Astrocyte of the hippocampus (primary cell): ENCODE data around the gene PTPRN2.
"Not testable (repeated sequence)": the region's sequence is repeated elsewhere in the genome, so short reads cannot be mapped to it uniquely, and the experiment has no call there.

ENCODE experiments used
- DNase-seq: peaks from one replicate; pipeline ENCODE4 v3.0.0; 2011; ENCODE audit warnings: low read depth, low spot score

Gene PTPRN2

GRCh38 chr7:157854066-157854891, 733.3 kb downstream of the PTPRN2 start:
- no peak for DNase-seq

- DNase-seq = no peak
Observed at GRCh38 chr7:157853789-157854065, 733.9 kb downstream of the PTPRN2 start.

DNA sequence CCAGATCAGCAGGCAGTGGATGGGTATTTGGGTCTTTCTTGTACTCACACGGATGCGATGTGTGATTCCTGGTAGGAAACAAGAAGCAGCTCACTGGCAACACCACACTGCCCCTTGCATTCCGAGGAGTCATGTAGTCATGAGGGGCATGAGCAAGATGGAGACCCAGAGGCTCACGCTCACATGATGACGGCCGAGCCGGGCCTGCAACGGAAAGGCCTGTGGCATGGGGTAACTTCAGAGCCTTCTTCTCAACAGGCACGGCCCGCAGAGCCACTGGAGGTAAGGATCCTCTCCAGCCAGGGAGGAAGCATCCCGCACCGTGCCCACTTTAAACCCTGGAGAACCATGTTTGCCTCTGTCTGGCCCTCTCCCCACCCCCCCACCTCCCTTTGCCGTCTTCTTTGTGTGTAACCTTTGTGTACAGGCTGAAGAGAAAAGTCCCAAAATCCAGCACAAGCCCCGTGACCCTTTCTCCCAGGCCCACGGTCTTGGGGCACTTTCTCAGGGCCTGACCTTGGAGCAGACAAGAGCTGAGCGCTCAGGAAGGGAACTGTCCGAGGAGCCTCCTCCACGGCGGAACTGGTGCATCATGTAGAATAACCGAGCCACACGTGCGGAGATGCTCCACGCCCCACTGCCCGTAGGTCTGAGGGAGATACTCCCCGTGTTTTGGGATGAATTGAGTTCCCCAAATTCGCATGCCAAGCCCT, 734.4 kb downstream of the PTPRN2 start:
- DNase-seq = no peak

GRCh38 chr7:157851501-157852067, 736.0 kb downstream of the PTPRN2 start:
- DNase-seq = peak; percentile 70

DNA sequence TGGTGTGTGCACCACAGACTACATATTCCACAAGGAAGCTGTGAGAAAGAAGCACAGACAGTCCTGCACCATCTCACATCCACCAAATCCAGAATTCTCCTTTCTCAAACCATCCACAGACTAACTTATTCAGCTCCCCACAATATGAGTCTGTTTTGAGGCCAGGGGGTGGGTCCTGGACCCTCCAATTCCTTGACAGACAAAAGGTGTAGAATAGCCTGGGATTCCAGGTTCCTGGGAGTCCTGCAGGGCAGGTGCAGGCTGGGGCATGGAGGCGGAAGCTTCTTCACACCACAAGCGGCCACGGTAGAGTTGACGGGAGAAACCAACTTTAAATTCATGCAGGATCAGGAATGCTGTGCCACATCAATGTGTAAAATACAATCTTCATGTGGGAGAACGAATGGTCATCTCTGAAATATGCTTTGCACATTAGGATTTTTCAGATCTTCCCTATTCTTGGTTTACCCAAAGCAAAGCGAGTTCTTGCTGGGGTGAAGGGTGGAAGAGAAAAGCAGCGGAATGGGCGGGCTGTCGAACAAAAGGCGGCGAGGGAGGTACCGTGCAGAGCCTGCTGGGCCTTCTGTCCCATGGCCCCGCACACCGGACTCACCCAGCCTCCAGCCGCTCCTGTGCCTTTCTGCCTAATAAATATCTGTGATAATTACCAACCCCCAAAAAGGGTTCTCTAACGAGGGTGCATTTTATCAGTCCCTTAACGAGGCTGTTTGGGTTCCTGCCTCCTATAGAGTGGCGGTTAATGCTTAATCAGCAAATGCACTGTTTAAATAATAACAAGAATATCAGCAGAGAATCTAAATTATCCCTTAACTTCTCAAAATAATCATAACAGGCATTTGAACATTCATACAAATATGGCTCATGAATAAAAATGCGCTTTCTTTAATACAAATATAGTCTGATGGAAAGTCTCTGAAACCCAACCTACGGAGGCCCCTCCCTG, 736.9 kb downstream of the PTPRN2 start:
- DNase-seq = no peak

DNA sequence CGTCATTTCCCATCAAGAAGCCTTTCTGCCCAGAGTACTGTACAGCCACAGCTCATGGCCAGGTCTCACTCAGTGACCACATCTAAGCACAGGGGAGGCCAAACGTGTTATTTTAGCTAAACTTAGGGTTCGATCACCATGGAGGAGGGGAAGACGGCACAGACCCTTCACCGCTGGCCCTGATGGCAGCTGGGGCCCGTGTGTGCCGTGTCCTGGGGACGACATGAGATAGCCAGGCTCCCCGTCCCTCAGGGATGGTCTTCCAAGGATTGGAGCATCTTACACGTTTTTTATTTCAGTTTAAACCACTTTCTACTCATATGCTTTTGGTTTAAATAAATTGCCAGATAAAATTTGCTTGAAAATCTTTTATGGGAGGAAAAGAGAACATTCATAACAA, 737.9 kb downstream of the PTPRN2 start:
- DNase-seq = no peak

DNA sequence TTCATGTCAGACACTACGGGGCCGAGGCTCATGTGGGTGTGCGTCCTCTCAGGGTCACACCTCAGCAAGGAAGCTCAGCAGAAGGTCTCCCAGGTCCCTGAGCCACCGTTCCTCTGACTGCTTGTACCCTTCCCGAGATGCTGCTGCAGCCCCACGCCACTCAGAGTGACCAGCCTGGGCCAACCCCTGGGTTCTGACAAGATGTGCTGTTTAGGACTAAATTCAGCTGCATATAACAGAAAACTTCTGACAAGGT, 738.4 kb downstream of the PTPRN2 start:
- no peak for DNase-seq

DNA sequence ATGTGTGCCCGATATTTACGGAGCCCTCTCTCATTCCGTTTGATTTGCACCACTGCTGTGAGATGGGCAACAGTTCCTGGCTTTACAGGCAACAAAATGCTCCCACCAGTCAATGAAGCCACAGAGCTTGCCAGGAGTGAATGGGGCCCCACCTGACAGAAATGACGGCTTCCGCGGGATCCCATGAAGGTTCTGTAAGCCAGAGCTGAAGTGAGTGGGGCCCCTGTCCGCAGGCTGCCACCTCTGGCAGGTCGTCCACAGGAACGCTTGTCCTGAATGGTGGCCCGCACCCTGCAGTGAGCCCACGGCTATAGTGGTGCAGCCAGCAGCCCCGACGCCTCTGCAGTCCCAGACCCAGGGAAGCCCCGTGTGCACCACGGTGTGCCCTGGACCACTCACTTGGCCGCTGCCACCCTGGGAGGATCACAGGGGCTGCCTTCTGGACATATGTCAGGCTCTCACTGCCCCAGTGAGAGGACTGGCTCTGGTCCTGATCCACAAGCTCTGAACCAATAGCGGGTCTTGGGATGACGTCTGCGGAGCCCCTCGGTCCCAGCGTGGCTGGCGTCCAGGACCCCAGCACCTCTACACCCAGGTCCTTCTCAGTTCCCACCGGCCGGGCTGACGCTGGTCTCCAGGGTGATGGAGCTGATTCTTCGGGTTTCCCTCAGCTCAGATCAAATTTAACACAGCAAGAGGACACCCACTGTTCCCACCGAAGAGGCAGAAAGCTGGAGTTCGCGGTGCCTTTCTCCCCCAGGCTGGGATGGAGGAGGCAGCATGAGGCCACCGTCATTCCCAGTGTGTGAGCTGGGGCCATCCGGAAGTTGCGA, 738.9 kb downstream of the PTPRN2 start:
- no peak for DNase-seq

DNA sequence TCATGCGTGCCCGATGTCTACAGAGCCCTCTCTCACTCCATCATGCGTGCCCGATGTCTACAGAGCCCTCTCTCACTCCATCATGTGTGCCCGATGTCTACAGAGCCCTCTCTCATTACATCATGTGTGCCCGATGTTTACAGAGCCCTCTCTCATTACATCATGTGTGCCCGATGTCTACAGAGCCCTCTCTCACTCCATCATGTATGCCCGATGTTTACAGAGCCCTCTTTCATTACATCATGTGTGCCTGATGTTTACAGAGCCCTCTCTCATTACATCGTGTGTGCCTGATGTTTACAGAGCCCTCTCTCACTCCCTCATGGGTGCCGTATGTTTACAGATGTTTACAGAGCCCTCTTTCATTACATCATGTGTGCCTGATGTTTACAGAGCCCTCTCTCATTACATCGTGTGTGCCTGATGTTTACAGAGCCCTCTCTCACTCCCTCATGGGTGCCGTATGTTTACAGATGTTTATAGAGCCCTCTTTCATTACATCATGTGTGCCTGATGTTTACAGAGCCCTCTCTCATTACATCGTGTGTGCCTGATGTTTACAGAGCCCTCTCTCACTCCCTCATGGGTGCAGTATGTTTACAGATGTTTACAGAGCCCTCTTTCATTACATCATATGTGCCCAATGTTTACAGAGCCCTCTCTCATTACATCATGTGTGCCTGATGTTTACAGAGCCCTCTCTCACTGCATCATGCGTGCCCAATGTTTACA, 739.7 kb downstream of the PTPRN2 start:
- not testable (repeated sequence) for DNase-seq

- DNase-seq = not testable (repeated sequence)
Observed at GRCh38 chr7:157846746-157847145, 740.9 kb downstream of the PTPRN2 start.

DNA sequence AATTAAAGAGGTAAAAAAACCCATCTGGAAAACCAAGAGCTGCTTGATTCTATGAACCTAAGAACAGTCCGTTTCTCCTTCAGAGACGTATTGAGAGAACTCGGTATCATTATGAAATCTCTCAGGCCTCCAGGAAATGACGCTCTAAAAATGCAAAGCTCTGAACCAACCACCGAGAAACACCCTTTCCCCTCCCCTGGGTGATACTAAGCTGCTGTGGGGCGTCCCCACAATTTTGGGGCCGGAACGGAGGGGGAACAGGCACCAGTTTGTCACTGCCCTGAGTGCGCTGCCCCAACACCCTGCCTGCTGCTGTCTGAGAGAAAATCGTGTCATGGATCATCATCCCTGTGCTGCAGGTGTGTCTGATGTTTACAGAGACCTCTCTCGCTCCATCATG, 741.4 kb downstream of the PTPRN2 start:
- DNase-seq = no peak

GRCh38 chr7:157845203-157845835, 742.3 kb downstream of the PTPRN2 start:
- DNase-seq = no peak

DNA sequence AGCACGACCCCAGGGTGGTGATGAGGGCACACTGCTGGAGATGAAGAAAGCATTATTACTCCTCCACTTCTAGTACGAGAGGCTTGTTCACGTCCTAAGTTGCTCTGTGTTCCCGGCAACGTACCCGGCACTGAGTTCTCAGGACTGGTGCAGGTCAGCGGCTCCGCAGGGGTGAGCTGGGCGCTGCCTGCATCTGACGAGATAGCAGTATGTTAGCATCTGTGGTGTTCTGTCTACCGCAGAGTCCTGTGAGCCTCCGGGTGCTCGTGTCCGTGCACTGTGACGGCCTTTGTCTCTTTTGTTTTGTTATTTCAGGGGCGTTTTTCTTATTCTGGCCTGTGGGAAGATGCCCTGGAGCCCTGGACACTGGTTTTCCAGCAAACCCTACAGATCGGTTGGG, 743.0 kb downstream of the PTPRN2 start:
- DNase-seq = no peak

DNA sequence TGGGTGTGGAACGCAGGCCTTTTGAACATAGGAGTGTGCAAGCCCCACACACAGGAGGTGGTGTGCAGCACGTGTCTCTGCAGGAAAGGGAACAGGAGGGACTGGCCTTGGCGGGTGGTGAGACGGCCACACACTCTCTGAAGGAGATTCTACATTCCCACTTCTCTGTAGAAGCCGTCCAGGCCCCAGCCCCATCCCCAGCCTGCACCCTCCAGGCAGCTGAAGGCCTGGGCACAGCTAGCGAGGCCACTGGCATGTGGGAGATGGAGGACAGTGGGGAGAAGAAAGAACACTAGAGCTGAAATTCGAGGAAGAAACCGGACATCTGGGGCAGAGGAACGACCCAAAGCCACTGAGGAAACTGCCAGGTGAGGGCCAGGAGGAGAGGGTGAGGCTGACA, 743.5 kb downstream of the PTPRN2 start:
- no peak for DNase-seq

DNA sequence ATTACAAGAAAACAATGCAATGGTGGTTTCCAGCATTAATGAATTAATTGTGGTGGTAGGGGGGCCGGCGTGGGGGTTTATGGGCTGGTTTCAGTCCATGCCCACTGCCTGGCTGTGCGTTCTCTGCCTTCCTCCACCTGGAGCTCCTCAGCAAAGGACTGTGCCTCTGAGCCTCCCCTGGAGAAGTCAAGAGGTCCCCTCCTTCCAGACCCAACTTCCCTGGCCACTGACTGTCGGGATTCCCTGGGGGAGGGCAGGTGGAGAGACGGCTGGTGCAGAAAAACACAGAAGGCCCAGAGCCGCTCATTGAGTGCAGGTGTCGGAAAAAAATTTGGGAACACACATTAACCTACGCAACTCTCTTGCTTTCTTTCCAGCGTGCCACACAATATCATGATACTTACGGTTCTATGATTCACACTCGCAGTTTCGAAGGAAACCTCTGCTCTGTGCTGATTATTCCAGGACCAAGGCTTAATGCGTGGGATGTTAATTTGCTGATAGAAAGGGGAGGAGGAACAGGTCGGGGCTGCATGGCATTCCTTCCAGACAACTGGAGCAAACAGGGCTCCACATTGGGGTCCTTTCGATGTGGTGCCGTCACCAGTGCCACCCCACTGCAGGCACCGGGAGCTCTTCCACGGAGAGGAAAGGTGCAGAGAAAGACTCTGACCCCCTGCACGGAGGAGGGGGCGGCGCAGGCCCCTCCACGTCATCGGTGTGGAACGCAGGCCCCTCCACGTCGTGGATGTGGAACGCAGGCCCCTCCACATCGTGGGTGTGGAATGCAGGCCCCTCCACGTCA, 744.1 kb downstream of the PTPRN2 start:
- no peak for DNase-seq

- DNase-seq = peak; percentile 40
Observed at GRCh38 chr7:157841773-157842370, 745.8 kb downstream of the PTPRN2 start.

DNA sequence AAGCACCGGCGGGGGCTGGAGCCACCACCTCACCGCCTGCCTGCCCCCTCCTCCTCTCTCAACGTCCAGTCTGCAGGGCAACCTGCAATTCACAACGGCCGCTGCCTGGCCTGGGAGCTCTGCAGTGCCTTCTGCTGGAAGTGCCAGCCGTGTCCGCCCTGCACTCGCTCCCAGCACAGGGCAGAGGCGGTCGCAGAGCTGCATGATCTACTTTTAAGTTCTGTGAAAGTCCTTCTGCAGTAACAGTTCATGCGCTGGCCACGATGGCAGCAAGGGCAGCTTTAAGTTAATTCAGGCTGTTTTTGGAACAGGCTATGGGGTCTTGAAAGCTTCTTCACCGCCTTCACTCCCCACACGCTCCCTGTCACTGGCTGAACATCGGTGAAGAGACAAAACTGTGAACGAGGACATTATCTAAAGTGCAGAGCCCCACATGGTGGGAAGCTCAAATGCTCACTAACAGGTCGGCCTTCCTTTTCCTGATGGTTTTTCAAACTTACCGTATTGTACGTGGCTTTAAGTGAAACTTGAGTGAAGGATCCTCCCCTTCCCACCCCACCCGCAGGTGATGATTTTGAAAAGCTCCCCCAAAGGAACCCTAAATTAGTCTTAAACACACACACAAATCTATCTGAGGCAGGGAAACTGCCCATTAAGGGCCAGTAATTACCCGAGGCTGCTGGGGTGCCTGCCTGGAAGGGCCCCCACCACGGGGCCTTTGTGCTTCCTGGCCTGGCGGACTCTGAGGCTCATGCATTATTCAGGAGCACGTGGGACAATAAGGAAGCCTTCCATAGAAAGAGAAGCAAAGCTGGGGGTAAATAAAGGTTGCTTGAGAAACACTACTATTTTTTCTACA, 746.5 kb downstream of the PTPRN2 start:
- peak; percentile 54 for DNase-seq
